K562 (cell line): ENCODE data around the gene C2CD4C. TPM values are rescaled to one million over a fixed set of nuclear protein-coding genes. Genes with fewer than 3 reads are reported as not detected.

ENCODE experiments used
- ATAC-seq: fragments of 200-7000 bp; cut with Tn5 transposase; 3 replicates; pipeline ENCODE4 v1.9.1; 2020; ENCODE audit warnings: moderate library complexity
- BruUV-seq: library from RNA; stranded (reverse); fragments of 400-500 nt; replicated peaks from 2 replicates; lab custom pipeline; 2021; lab: Mats Ljungman, UMichigan
- CTCF ChIA-PET: fragments of 300-600 bp; formaldehyde crosslinking; extraction: SDS; loops from one replicate; lab custom pipeline; 2021; ENCODE audit warnings: low intra/inter-chr PET ratio; lab: Yijun Ruan, JAX
- POLR2A ChIA-PET: fragments of 300-600, 350-650 bp; sonication (Branson Sonifier 250); formaldehyde crosslinking; extraction: SDS; loops from one replicate; lab custom pipeline; 2021; ENCODE audit warnings: antibody characterized with exemption, inconsistent platforms; lab: Yijun Ruan, JAX
- DNase-seq, 4 experiments: peaks; one replicate each; pipeline versions ENCODE4 v3.0.0 to v3.0.0-alpha.2; 2011 to 2018; ENCODE audit warnings: low spot score in 3 of 4, mixed read lengths in 3 of 4; ENCODE audit errors: extremely low read depth in 1 of 4
- FAIRE-seq: peaks from 2 replicates; lab custom pipeline; 2011; peaks lifted over from hg19 to GRCh38; lab: Jason Lieb, UNC
- H2AFZ ChIP-seq: 2 replicates; pipeline ENCODE4 v1.6.0; 2011; ENCODE audit warnings: low read depth, low read length, control low read depth, inconsistent platforms
- H3K27ac ChIP-seq: fragments of 200-600 bp; 3 replicates; pipeline ENCODE4 v1.8.0; 2011; ENCODE audit warnings: low read depth, mild to moderate bottlenecking, control low read depth, inconsistent platforms, low read length, moderate library complexity, mixed read lengths; ENCODE audit errors: extremely low read depth
- H3K27me3 ChIP-seq, 2 experiments: fragments of 300-600 bp in 1 of 2; 2 replicates in 1 of 2; 3 replicates in 1 of 2; pipeline versions ENCODE4 v1.6.0 to v1.8.0; 2011; ENCODE audit warnings: inconsistent platforms in 2 of 2, low read length in 2 of 2, mild to moderate bottlenecking in 1 of 2, mixed read lengths in 1 of 2, moderate library complexity in 1 of 2; ENCODE audit not compliant: control insufficient read depth in 2 of 2, insufficient read depth in 2 of 2
- H3K36me3 ChIP-seq: fragments of 300-600 bp; 3 replicates; pipeline ENCODE4 v1.8.0; 2011; ENCODE audit warnings: mild to moderate bottlenecking, low read length, inconsistent platforms; ENCODE audit not compliant: control insufficient read depth, insufficient read depth
- H3K4me1 ChIP-seq, 2 experiments: fragments of 200-600 bp in 1 of 2; replicated peaks in 1 of 2; 2 replicates in 1 of 2; 3 replicates in 1 of 2; pipeline versions ENCODE4 v1.5.1 to v1.8.0; 2011; ENCODE audit warnings: inconsistent platforms in 2 of 2, low read length in 2 of 2, mild to moderate bottlenecking in 1 of 2, mixed read lengths in 1 of 2, moderate library complexity in 1 of 2; ENCODE audit not compliant: control insufficient read depth in 2 of 2, insufficient read depth in 2 of 2
- H3K4me2 ChIP-seq: 2 replicates; pipeline ENCODE4 v1.6.1; 2011; ENCODE audit warnings: low read length, control low read depth, inconsistent platforms, mixed read lengths; ENCODE audit not compliant: insufficient read depth
- H3K4me3 ChIP-seq: fragments of 200-600 bp; sonication (generic), shearing (Covaris generic); 2 replicates; pipeline ENCODE4 v1.5.1; 2016; ENCODE audit warnings: control low read depth, inconsistent platforms
- H3K79me2 ChIP-seq: fragments of 200-600 bp; 3 replicates; pipeline ENCODE4 v1.8.0; 2011; ENCODE audit warnings: low read length, inconsistent platforms; ENCODE audit not compliant: control insufficient read depth, insufficient read depth
- H3K9ac ChIP-seq, 2 experiments: 2 replicates each; pipeline versions ENCODE4 v1.6.0 to v1.6.1; 2011; ENCODE audit warnings: low read depth in 2 of 2, low read length in 2 of 2, control low read depth in 1 of 2, inconsistent platforms in 1 of 2, mild to moderate bottlenecking in 1 of 2, mixed read lengths in 1 of 2; ENCODE audit not compliant: insufficient read depth in 1 of 2
- H3K9me1 ChIP-seq: one replicate; pipeline ENCODE4 v1.6.0; 2011; ENCODE audit warnings: inconsistent platforms, mild to moderate bottlenecking, low read length, moderate library complexity; ENCODE audit not compliant: control insufficient read depth, insufficient read depth
- H3K9me3 ChIP-seq: replicated peaks from 2 replicates; pipeline ENCODE4 v1.5.1; 2011; ENCODE audit warnings: low read depth, low read length, inconsistent platforms; ENCODE audit not compliant: control insufficient read depth, insufficient read depth
- H4K20me1 ChIP-seq: replicated peaks from 2 replicates; pipeline ENCODE4 v1.6.1; 2011; ENCODE audit warnings: low read length, inconsistent platforms, mixed read lengths; ENCODE audit not compliant: control insufficient read depth, insufficient read depth
- DDX20 ChIP-seq: fragments of 450-650 bp; IDR thresholded peaks from 2 replicates; pipeline ENCODE4 v1.6.1; 2016; ENCODE audit warnings: missing genetic modification characterization, low read depth, mild to moderate bottlenecking, missing compliant biosample characterization, moderate library complexity
- EHMT2 ChIP-seq: fragments of 450-650 bp; IDR thresholded peaks from 2 replicates; pipeline ENCODE4 v1.6.1; 2018; ENCODE audit warnings: antibody characterized with exemption
- ETV6 ChIP-seq, 3 experiments: fragments of 150-350 bp in 1 of 3; sonication (generic) in 1 of 3; formaldehyde crosslinking in 1 of 3; IDR thresholded peaks; 2 replicates each; pipeline versions ENCODE4 v1.6.1 to v1.8.0; 2014 to 2022; ENCODE audit warnings: borderline replicate concordance in 2 of 3, low read depth in 2 of 3, antibody characterized with exemption in 1 of 3, low read length in 1 of 3, mild to moderate bottlenecking in 1 of 3, missing genetic modification reagents in 1 of 3
- HDGF ChIP-seq: fragments of 450-650 bp; IDR thresholded peaks from 2 replicates; pipeline ENCODE4 v1.6.1; 2016
- MXI1 ChIP-seq: IDR thresholded peaks from 2 replicates; pipeline ENCODE4 v1.6.1; 2011; ENCODE audit warnings: low read depth, mild to moderate bottlenecking, improper control_type of control experiment, low read length
- PHTF2 ChIP-seq: fragments of 250-450 bp; sonication (Bioruptor Pico); IDR thresholded peaks from 2 replicates; pipeline ENCODE4 v1.5.0; 2021; ENCODE audit warnings: mild to moderate bottlenecking
- RBM15 ChIP-seq: fragments of 200-400 bp; formaldehyde crosslinking; IDR thresholded peaks from 2 replicates; pipeline ENCODE4 v1.6.1; 2018; ENCODE audit warnings: mild to moderate bottlenecking, low read length, moderate library complexity; ENCODE audit not compliant: insufficient read depth
- RFX1 ChIP-seq: fragments of 450-650 bp; IDR thresholded peaks from 2 replicates; pipeline ENCODE4 v1.6.1; 2016; ENCODE audit warnings: mild to moderate bottlenecking, moderate library complexity
- WGBS: fragments of 100-300 bp; shearing (Covaris generic); methylation state at CpG from one replicate; pipeline ENCODE4 v1.1.6; 2016; ENCODE audit warnings: low coverage, mixed read lengths; ENCODE audit not compliant: insufficient coverage; ENCODE audit errors: missing lambda C conversion rate; 5-methylcytosine and 5-hydroxymethylcytosine counted together
- in situ Hi-C: fragments of 300-500 bp; cut with MboI; formaldehyde crosslinking; loops from 4 replicates; pipeline ENCODE4 v1.15.0; 2018; ENCODE audit warnings: inconsistent platforms, mixed read lengths
- intact Hi-C: fragments of 100-400 bp; cut with micrococcal nuclease; formaldehyde crosslinking; loops from 2 replicates; pipeline ENCODE4 v1.14.2; 2022
- polyA plus RNA-seq, 8 experiments: library from polyadenylated mRNA; depleted of rRNA in 4 of 8; stranded (reverse) in 5 of 8; unstranded in 3 of 8; fragments of >200 nt; fragmentation: Nextera tagmentation in 2 of 8; fragmentation: Illumina TruSeq in 1 of 8; extraction: Ambion mirVana in 2 of 8; extraction: Trizol in 1 of 8; gene quantifications; 2 replicates each; pipeline versions ENCODE4 v1.2.1 to v1.2.3, GENCODE V29; 2011 to 2014; ENCODE audit warnings: inconsistent platforms in 1 of 8, missing spikeins in 1 of 8
- total RNA-seq, 7 experiments: library from RNA; depleted of rRNA in 6 of 7; stranded (reverse); fragments of >200 nt in 6 of 7; fragmentation: Illumina TruSeq in 2 of 7; extraction: Trizol in 2 of 7; gene quantifications; 2 replicates each; pipeline versions ENCODE4 v1.2.1 to v1.2.3, GENCODE V29; 2011 to 2021; ENCODE audit warnings: low replicate concordance in 1 of 7
- TF ChIP-seq, protein P1 (sequence below): fragments of 250-450 bp; sonication (Bioruptor Pico); IDR thresholded peaks from 2 replicates; pipeline ENCODE4 v1.4.0; 2020

The C2CD4C gene
- total and polyA plus RNA-seq, 9 of the 15 experiments (the other 6 are each of a cell fraction or from before 2014, with no cell fraction given): 0.01 to 0.07 TPM; not detected in 7

DNA sequence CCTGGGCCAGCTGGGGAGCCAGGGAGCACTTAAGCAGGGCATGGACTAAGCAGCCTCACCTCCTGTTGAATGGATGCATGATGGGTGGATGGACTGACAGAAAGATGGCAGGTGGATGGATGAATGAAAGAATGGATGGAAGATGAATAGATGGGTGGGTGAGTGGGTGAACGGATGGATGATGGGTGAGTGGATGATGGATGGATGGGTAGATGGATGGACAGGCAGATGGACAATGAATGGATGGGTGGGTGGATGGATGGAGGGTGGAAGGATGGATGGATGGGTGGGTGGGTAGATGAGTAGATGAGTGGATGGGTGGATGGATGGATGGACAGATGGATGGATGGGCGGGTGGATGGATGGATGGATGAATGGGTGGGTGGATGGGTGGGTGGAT is 33.1 kb upstream of the C2CD4C start:
- FAIRE-seq: no peak
- peaks cover 18 to 66% of the 10 kb centered on the region in 2 experiments; a peak in 4 of 5 replicates for H3K27me3 ChIP-seq
- ChIA-PET POLR2A (no interaction called here), CTCF (no interaction called here)
- intact Hi-C loops: no loop called here
- no peaks in the 10 kb centered on the region for H3K79me2 ChIP-seq
- H3K36me3 ChIP-seq: no peaks in the 10 kb centered on the region
- ATAC-seq: no peak
- H4K20me1 ChIP-seq: peaks cover under 1% of the 10 kb centered on the region; the same call in 1 of the 2 replicates
- no peak overlapping the region for H3K9ac ChIP-seq
- TF ChIP-seq HDGF (no peak), EHMT2 (peak; percentile 52; the same call in 1 of the 2 replicates)
- H2AFZ ChIP-seq: no peak overlapping the region
- no peak for DNase-seq
- BruUV-seq: no TSS peak
- H3K9me1 ChIP-seq: peaks cover 2% of the 10 kb centered on the region
- peaks cover 0 to 36% of the 10 kb centered on the region in 2 experiments; a peak in 2 of 5 replicates for H3K4me1 ChIP-seq
- in situ Hi-C loops: no loop called here
- no peak overlapping the region for H3K4me2 ChIP-seq
- H3K4me3 ChIP-seq: no peak overlapping the region
- 0% methylated on average over 2 of the region's 2 CpGs for WGBS
- H3K27ac ChIP-seq: no peak overlapping the region
- H3K9me3 ChIP-seq: no peaks in the 10 kb centered on the region

DNA sequence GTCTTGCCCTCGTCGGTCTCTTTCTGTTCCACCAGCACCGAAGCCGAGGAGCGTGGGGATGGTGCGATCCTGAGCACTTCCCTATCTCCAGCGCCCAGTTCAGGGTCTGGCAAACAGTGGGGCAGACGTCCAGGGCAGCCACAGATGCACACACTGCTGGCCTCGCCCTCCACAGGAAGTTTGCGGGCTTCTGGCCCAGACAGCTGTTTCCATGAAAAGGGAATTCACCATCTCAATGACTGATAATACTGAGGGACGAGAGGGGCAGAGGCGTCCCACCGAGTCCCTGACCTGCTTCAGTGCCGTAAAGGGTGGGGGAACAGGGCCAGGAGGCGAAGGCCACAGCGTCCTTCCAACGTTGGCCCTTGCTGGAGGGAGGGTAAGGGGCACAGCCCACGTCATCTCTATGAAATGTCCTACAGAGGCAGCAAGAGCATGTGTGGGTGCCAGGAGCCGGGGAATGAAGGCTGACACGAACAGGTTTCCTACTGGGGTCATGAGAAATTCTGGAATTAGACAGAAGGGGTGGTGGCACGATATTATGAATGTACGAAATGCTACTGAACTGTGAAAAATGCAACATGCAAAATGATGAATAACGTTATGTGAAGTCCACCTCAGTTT is 32.4 kb upstream of the C2CD4C start:
- Histone ChIP-seq H3K9me1 (peaks cover 2% of the 10 kb centered on the region), H3K9ac (no peak overlapping the region), H3K4me1 (peaks cover 0 to 32% of the 10 kb centered on the region in 2 experiments; a peak in 2 of 5 replicates), H3K36me3 (no peaks in the 10 kb centered on the region), H4K20me1 (peaks cover 3% of the 10 kb centered on the region; the same call in 1 of the 2 replicates), H3K27me3 (peaks cover 22 to 67% of the 10 kb centered on the region in 2 experiments; a peak in 4 of 5 replicates), H3K4me2 (no peak overlapping the region), H3K9me3 (no peaks in the 10 kb centered on the region), H2AFZ (no peak overlapping the region), H3K4me3 (no peak overlapping the region), H3K27ac (no peak overlapping the region), H3K79me2 (no peaks in the 10 kb centered on the region)
- in situ Hi-C loops (no loop called here), intact Hi-C loops (no loop called here)
- ATAC-seq (no peak), DNase-seq (no peak), FAIRE-seq (no peak)
- ChIA-PET CTCF (no interaction called here), POLR2A (no interaction called here)
- BruUV-seq: no TSS peak
- 2% methylated on average over 22 of the region's 23 CpGs for WGBS
- TF ChIP-seq, protein P1, sequence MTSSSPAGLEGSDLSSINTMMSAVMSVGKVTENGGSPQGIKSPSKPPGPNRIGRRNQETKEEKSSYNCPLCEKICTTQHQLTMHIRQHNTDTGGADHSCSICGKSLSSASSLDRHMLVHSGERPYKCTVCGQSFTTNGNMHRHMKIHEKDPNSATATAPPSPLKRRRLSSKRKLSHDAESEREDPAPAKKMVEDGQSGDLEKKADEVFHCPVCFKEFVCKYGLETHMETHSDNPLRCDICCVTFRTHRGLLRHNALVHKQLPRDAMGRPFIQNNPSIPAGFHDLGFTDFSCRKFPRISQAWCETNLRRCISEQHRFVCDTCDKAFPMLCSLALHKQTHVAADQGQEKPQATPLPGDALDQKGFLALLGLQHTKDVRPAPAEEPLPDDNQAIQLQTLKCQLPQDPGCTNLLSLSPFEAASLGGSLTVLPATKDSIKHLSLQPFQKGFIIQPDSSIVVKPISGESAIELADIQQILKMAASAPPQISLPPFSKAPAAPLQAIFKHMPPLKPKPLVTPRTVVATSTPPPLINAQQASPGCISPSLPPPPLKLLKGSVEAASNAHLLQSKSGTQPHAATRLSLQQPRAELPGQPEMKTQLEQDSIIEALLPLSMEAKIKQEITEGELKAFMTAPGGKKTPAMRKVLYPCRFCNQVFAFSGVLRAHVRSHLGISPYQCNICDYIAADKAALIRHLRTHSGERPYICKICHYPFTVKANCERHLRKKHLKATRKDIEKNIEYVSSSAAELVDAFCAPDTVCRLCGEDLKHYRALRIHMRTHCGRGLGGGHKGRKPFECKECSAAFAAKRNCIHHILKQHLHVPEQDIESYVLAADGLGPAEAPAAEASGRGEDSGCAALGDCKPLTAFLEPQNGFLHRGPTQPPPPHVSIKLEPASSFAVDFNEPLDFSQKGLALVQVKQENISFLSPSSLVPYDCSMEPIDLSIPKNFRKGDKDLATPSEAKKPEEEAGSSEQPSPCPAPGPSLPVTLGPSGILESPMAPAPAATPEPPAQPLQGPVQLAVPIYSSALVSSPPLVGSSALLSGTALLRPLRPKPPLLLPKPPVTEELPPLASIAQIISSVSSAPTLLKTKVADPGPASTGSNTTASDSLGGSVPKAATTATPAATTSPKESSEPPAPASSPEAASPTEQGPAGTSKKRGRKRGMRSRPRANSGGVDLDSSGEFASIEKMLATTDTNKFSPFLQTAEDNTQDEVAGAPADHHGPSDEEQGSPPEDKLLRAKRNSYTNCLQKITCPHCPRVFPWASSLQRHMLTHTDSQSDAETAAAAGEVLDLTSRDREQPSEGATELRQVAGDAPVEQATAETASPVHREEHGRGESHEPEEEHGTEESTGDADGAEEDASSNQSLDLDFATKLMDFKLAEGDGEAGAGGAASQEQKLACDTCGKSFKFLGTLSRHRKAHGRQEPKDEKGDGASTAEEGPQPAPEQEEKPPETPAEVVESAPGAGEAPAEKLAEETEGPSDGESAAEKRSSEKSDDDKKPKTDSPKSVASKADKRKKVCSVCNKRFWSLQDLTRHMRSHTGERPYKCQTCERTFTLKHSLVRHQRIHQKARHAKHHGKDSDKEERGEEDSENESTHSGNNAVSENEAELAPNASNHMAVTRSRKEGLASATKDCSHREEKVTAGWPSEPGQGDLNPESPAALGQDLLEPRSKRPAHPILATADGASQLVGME: no peak
- TF ChIP-seq RBM15 (no peak), ETV6 (IDR thresholded peaks at IDR 0.05; ENCODE audit: borderline replicate concordance in 1 of 2, low read depth in 2 of 2, low read length in 1 of 2) (no peak), ETV6 (CRISPR knock-in tag; IDR thresholded peaks at IDR 0.05; ENCODE audit: borderline replicate concordance) (no peak), MXI1 (no peak), DDX20 (tag) (no peak), PHTF2 (CRISPR knock-in tag) (no peak), RFX1 (no peak)
